GM19455 (cell line): ENCODE measurements around the gene RABEPK.
"Not testable (repeated sequence)": the region's sequence is repeated elsewhere in the genome, so short reads cannot be mapped to it uniquely, and the experiment has no call there.

ENCODE experiments used
- ATAC-seq: cut with Tn5 transposase; IDR thresholded peaks from one replicate; pipeline ENCODE4 v1.9.1; 2021; ENCODE audit not compliant: unreplicated experiment

Gene RABEPK

GRCh38 chr9:125190361-125190801, 10.0 kb upstream of the RABEPK start:
- ATAC-seq = no peak

GRCh38 chr9:125194466-125194865, 5.9 kb upstream of the RABEPK start:
- not testable (repeated sequence) for ATAC-seq

- ATAC-seq = not testable (repeated sequence)
These were observed 4.8 kb upstream of the RABEPK start for GRCh38 chr9:125195591-125195990.

GRCh38 chr9:125202846-125203618, 2.7 kb downstream of the RABEPK start:
- ATAC-seq = no peak

GRCh38 chr9:125204477-125204876, 4.1 kb downstream of the RABEPK start:
- ATAC-seq = no peak

GRCh38 chr9:125214186-125214585, 13.8 kb downstream of the RABEPK start:
- no peak for ATAC-seq

GRCh38 chr9:125218621-125219020, 18.3 kb downstream of the RABEPK start:
- ATAC-seq = no peak

- not testable (repeated sequence) for ATAC-seq
These were observed 24.5 kb downstream of the RABEPK start for GRCh38 chr9:125224858-125225257.

- no peak for ATAC-seq
These were observed 27.4 kb downstream of the RABEPK start for GRCh38 chr9:125227761-125228160.

GRCh38 chr9:125233678-125234077, 33.3 kb downstream of the RABEPK start:
- no peak for ATAC-seq

- not testable (repeated sequence) for ATAC-seq
These were observed 33.8 kb downstream of the RABEPK start for GRCh38 chr9:125234099-125234498.

- ATAC-seq = no peak
These were observed 35.6 kb downstream of the RABEPK start for GRCh38 chr9:125235804-125236519.

- ATAC-seq = not testable (repeated sequence)
These were observed 36.3 kb downstream of the RABEPK start for GRCh38 chr9:125236520-125237159.

GRCh38 chr9:125238127-125238914, 38.0 kb downstream of the RABEPK start:
- ATAC-seq = no peak

- ATAC-seq = no peak
These were observed 38.6 kb downstream of the RABEPK start for GRCh38 chr9:125238915-125239446.

- no peak for ATAC-seq
These were observed 39.6 kb downstream of the RABEPK start for GRCh38 chr9:125239631-125240597.

- no peak for ATAC-seq
These were observed 40.3 kb downstream of the RABEPK start for GRCh38 chr9:125240649-125240999.

- ATAC-seq = peak; percentile 91
These were observed 40.9 kb downstream of the RABEPK start, which contains the start of gene HSPA5 for GRCh38 chr9:125241000-125241862. TSS of gene HSPA5 (minus strand) at chr9:125241343. CDS start at chr9:125241126, 217 bp downstream.
